Type B pancreatic cell (in vitro differentiated cells): ENCODE data around the gene PVR. TPM values are rescaled to one million over a fixed set of nuclear protein-coding genes. Genes with fewer than 3 reads are reported as not detected.
A peak's percentile ranks its signal among the peaks of the same experiment; 100 is the strongest.

Source experiments
- DNase-seq: peaks from one replicate; pipeline ENCODE4 v3.0.0; 2021; ENCODE audit warnings: mixed read lengths; ENCODE audit not compliant: unreplicated experiment; ENCODE audit errors: extremely low spot score
- H3K27ac Mint-ChIP-seq: 2 replicates; pipeline ENCODE4 v1.8.0; 2021; ENCODE audit warnings: mild to moderate bottlenecking, mixed read lengths
- H3K27me3 Mint-ChIP-seq: 2 replicates; pipeline ENCODE4 v1.8.0; 2021; ENCODE audit warnings: mixed read lengths
- H3K36me3 Mint-ChIP-seq: 2 replicates; pipeline ENCODE4 v1.8.0; 2021; ENCODE audit warnings: mixed read lengths
- H3K4me1 Mint-ChIP-seq: one replicate; pipeline ENCODE4 v1.8.0; 2021; ENCODE audit warnings: mixed read lengths; ENCODE audit not compliant: unreplicated experiment
- H3K4me3 Mint-ChIP-seq: 2 replicates; pipeline ENCODE4 v1.8.0; 2021; ENCODE audit warnings: mild to moderate bottlenecking, mixed read lengths
- H3K9me3 Mint-ChIP-seq: 2 replicates; pipeline ENCODE4 v1.8.0; 2021; ENCODE audit warnings: mixed read lengths
- CTCF ChIP-seq: fragments of 200-600 bp; sonication (generic); conservative IDR thresholded peaks from 2 replicates; pipeline ENCODE4 v1.5.0; 2021; ENCODE audit warnings: antibody characterized with exemption, mild to moderate bottlenecking
- total RNA-seq: library from RNA; stranded (reverse); gene quantifications from 2 replicates; pipeline ENCODE4 v1.2.1, GENCODE V29; 2021; ENCODE audit warnings: low replicate concordance

PVR gene
- total RNA-seq, 1 donor from 2014 or later = 29.7 TPM

GRCh38 chr19:44690131-44690440, 46.4 kb downstream of the PVR start:
- Mint-ChIP-seq H3K4me3 (no peak overlapping the region), H3K9me3 (no peaks in the 10 kb centered on the region), H3K36me3 (no peaks in the 10 kb centered on the region), H3K27me3 (no peaks in the 10 kb centered on the region), H3K4me1 (peaks cover 2% of the 10 kb centered on the region), H3K27ac (peak overlapping the region; percentile 30)
- DNase-seq = no peak
- TF ChIP-seq CTCF = no peak

DNA sequence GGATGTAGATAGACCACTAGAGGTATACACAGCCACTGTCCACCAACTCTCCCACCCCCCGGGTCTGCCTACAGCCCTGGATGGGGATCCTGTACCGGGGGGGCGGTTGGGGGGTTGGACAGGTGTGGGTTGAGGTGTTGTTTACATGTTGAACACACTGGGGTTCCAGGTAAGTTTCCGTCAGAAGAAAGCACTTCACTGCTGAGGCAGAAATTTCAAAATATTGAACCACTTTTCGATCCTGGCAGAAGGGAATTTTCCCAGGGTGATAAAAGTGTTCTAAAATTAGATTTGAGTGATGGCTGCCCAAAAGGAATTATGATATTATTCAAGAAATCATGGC, 48.6 kb downstream of the PVR start:
- Mint-ChIP-seq H3K27ac (peak overlapping the region; percentile 70), H3K36me3 (no peaks in the 10 kb centered on the region), H3K27me3 (no peaks in the 10 kb centered on the region), H3K4me1 (peaks cover 5% of the 10 kb centered on the region), H3K4me3 (no peak overlapping the region), H3K9me3 (no peaks in the 10 kb centered on the region)
- TF ChIP-seq CTCF = no peak
- DNase-seq = no peak

GRCh38 chr19:44694184-44694579, 50.5 kb downstream of the PVR start:
- no peaks in the 10 kb centered on the region for H3K36me3 Mint-ChIP-seq
- H3K4me3 Mint-ChIP-seq = no peak overlapping the region
- peak; percentile 53 for TF ChIP-seq CTCF
- DNase-seq = no peak
- peak overlapping the region; percentile 51 for H3K27ac Mint-ChIP-seq
- peaks cover 9% of the 10 kb centered on the region for H3K4me1 Mint-ChIP-seq
- no peaks in the 10 kb centered on the region for H3K9me3 Mint-ChIP-seq
- no peaks in the 10 kb centered on the region for H3K27me3 Mint-ChIP-seq

- H3K27ac Mint-ChIP-seq = peak overlapping the region; percentile 70
- TF ChIP-seq CTCF = no peak
- H3K36me3 Mint-ChIP-seq = no peaks in the 10 kb centered on the region
- no peak for DNase-seq
- H3K9me3 Mint-ChIP-seq = no peaks in the 10 kb centered on the region
- no peaks in the 10 kb centered on the region for H3K27me3 Mint-ChIP-seq
- no peak overlapping the region for H3K4me3 Mint-ChIP-seq
- peaks cover 9% of the 10 kb centered on the region for H3K4me1 Mint-ChIP-seq
Measured at GRCh38 chr19:44696939-44697669, 53.4 kb downstream of the PVR start.

DNA sequence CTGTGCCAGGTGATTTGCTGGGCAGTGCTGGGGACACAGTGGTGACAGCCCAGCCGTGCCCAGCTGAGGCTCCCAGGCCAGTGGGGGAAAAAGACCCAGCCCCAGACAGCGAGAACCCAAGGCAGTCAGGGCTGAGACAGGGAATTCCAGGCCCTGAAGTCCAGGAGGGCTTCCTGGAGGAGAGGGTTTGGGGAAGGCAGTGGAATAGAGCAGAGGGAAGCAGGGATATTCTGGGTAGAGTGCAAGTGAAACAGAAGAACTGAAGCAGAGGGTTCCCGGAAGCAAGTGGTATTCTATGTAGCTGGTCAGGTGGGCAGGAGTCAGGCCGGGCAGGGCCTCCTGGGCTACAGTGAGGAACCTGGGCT, 53.9 kb downstream of the PVR start:
- H3K9me3 Mint-ChIP-seq = no peaks in the 10 kb centered on the region
- no peak for TF ChIP-seq CTCF
- no peaks in the 10 kb centered on the region for H3K27me3 Mint-ChIP-seq
- H3K36me3 Mint-ChIP-seq = no peaks in the 10 kb centered on the region
- H3K4me1 Mint-ChIP-seq = peaks cover 9% of the 10 kb centered on the region
- no peak for DNase-seq
- H3K27ac Mint-ChIP-seq = peak overlapping the region; percentile 70
- H3K4me3 Mint-ChIP-seq = no peak overlapping the region
